Natural killer cell (primary cell): Measurements from ENCODE around the gene TDRD9. TPM values are rescaled to one million over a fixed set of nuclear protein-coding genes. Genes with fewer than 3 reads are reported as not detected.

Source experiments
- ATAC-seq, 3 donors: fragments of 150-1000 bp in 2 of 3; fragments of 200-7000 bp in 1 of 3; cut with Tn5 transposase; 1 replicate in 1 of 3; 2 replicates in 2 of 3; pipeline ENCODE4 v1.10.0; 2021; ENCODE audit warnings: mild to moderate bottlenecking in 2 of 3, moderate library complexity in 2 of 3
- DNase-seq, 2 donors: peaks; one replicate each; pipeline versions ENCODE4 v3.0.0 to v3.0.0-alpha.2; 2013 to 2021; ENCODE audit warnings: mixed read lengths in 1 of 2
- H3K27ac ChIP-seq: one replicate; pipeline ENCODE4 v1.5.1; 2013; ENCODE audit warnings: mild to moderate bottlenecking, low read length
- H3K27me3 ChIP-seq: one replicate; pipeline ENCODE4 v1.6.1; 2013; ENCODE audit warnings: low read length; ENCODE audit not compliant: control insufficient read depth, insufficient read depth
- H3K36me3 ChIP-seq: one replicate; pipeline ENCODE4 v1.6.1; 2013; ENCODE audit warnings: low read length; ENCODE audit not compliant: control insufficient read depth, insufficient read depth
- H3K4me1 ChIP-seq: one replicate; pipeline ENCODE4 v1.6.1; 2013; ENCODE audit warnings: low read length; ENCODE audit not compliant: control insufficient read depth, insufficient read depth
- H3K4me3 ChIP-seq: one replicate; pipeline ENCODE4 v1.5.1; 2013; ENCODE audit warnings: low read length
- H3K9me3 ChIP-seq: one replicate; pipeline ENCODE4 v1.6.1; 2013; ENCODE audit warnings: low read length; ENCODE audit not compliant: control insufficient read depth, insufficient read depth
- H3K27ac Mint-ChIP-seq, 2 donors: one replicate each; pipeline ENCODE4 v1.8.0; 2022; ENCODE audit warnings: mild to moderate bottlenecking in 2 of 2, mixed read lengths in 2 of 2, moderate library complexity in 1 of 2
- H3K27me3 Mint-ChIP-seq, 2 donors: one replicate each; pipeline ENCODE4 v1.8.0; 2022; ENCODE audit warnings: low read depth in 2 of 2, mixed read lengths in 2 of 2
- H3K36me3 Mint-ChIP-seq: one replicate; pipeline ENCODE4 v1.8.0; 2022; ENCODE audit warnings: mixed read lengths
- H3K4me1 Mint-ChIP-seq, 2 donors: one replicate each; pipeline ENCODE4 v1.8.0; 2022; ENCODE audit warnings: mixed read lengths in 2 of 2
- H3K4me3 Mint-ChIP-seq: one replicate; pipeline ENCODE4 v1.8.0; 2022; ENCODE audit warnings: mild to moderate bottlenecking, moderate library complexity, mixed read lengths
- H3K9me3 Mint-ChIP-seq, 2 donors: one replicate each; pipeline ENCODE4 v1.8.0; 2022; ENCODE audit warnings: mixed read lengths in 2 of 2
- WGBS: methylation state at CpG from one replicate; pipeline ENCODE4 v1.1.7; 2013; ENCODE audit warnings: missing lambda C conversion rate; ENCODE audit not compliant: insufficient coverage; 5-methylcytosine and 5-hydroxymethylcytosine counted together
- intact Hi-C: fragments of 100-400 bp; cut with micrococcal nuclease; formaldehyde crosslinking; loops from one replicate; pipeline ENCODE4 v1.14.2; 2022
- total RNA-seq, 4 donors: library from RNA; stranded (reverse); fragments of 120-200 nt in 1 of 4; gene quantifications; one replicate each; pipeline versions ENCODE4 v1.2.3 to v1.2.4, GENCODE V29; 2013 to 2022
- TF ChIP-seq, protein P1 (sequence below): fragments of 200-600 bp; IDR thresholded peaks from one replicate; pipeline ENCODE4 v1.8.0; 2022; ENCODE audit warnings: antibody characterized with exemption

TDRD9 gene
- total RNA-seq, 3 donors from 2014 or later (not counting 1 experiment from before 2014, with no cell fraction given) = 0.75 to 2.2 (median 1.4) TPM

DNA sequence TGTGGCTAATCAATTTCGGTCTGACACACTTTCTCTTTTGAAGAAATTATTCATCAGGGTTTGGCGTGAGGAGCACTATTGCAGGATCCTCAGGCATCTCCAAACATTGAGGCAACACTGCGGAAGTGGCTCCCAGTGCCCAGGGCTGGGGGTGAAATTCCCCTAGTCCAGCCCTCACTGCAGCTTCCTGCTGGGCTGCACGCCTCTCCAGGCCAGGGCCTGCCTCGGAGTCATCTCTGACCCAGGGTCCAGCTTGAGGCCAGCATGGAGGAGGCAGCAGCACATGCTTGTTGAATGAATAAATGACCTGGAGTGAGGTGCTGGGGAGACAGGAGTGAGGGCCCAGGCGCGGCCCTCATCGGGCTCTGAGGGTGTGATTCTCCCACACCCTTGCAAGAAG, 36.0 kb upstream of the TDRD9 start:
- WGBS = 91% methylated on average over 8 of the region's 8 CpGs
- Histone ChIP-seq H3K27me3 (no peaks in the 10 kb centered on the region), H3K9me3 (no peaks in the 10 kb centered on the region), H3K4me3 (no peak overlapping the region), H3K36me3 (no peaks in the 10 kb centered on the region), H3K27ac (no peak overlapping the region), H3K4me1 (no peaks in the 10 kb centered on the region)
- ATAC-seq = no peak
- H3K27me3 Mint-ChIP-seq = no peaks in the 10 kb centered on the region
- no peak for DNase-seq
- no peaks in the 10 kb centered on the region for H3K9me3 Mint-ChIP-seq
- no peaks in the 10 kb centered on the region for H3K4me1 Mint-ChIP-seq
- intact Hi-C loops = no loop called here
- no peak overlapping the region for H3K27ac Mint-ChIP-seq
- no peaks in the 10 kb centered on the region for H3K36me3 Mint-ChIP-seq
- H3K4me3 Mint-ChIP-seq = no peak overlapping the region
- TF ChIP-seq, protein P1, sequence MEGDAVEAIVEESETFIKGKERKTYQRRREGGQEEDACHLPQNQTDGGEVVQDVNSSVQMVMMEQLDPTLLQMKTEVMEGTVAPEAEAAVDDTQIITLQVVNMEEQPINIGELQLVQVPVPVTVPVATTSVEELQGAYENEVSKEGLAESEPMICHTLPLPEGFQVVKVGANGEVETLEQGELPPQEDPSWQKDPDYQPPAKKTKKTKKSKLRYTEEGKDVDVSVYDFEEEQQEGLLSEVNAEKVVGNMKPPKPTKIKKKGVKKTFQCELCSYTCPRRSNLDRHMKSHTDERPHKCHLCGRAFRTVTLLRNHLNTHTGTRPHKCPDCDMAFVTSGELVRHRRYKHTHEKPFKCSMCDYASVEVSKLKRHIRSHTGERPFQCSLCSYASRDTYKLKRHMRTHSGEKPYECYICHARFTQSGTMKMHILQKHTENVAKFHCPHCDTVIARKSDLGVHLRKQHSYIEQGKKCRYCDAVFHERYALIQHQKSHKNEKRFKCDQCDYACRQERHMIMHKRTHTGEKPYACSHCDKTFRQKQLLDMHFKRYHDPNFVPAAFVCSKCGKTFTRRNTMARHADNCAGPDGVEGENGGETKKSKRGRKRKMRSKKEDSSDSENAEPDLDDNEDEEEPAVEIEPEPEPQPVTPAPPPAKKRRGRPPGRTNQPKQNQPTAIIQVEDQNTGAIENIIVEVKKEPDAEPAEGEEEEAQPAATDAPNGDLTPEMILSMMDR = no peak

DNA sequence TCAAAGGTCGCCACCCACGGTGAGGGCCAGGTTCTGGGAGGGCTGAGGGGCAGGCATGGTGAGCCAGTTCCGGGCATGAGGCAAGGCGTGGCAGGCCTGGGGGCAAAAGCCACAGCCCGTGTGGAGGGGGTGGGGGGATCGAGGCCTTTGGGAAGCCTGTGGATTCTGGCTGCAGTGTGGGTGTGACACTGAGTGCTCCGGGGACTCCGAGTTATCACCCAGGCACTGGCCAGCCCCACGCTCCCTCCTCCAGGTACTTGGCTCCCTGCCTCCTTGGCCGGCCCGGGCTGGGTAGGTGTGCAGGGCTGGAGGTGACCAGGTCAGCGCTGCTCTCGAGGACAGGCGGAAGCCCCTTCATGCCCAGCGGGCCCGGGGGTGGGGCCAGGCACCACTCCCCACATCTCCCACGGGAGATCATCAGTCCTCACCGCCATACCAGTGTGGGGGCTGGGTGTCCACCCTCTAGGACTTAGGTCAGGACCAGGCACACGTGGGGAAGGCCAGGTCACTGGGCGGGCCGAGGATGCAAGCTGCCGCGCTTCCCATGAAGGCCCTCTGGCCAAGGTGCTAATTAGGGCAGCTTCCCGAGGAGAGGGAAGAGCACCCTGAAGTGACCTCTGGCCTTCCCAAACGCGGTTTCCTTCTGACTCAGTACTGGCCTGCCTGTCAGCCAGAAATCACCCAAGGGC, 34.1 kb upstream of the TDRD9 start:
- intact Hi-C loops = no loop called here
- Histone ChIP-seq H3K27ac (no peak overlapping the region), H3K4me3 (no peak overlapping the region), H3K36me3 (no peaks in the 10 kb centered on the region), H3K27me3 (no peaks in the 10 kb centered on the region), H3K4me1 (no peaks in the 10 kb centered on the region), H3K9me3 (no peaks in the 10 kb centered on the region)
- H3K36me3 Mint-ChIP-seq = no peaks in the 10 kb centered on the region
- H3K4me3 Mint-ChIP-seq = no peak overlapping the region
- no peaks in the 10 kb centered on the region for H3K4me1 Mint-ChIP-seq
- no peaks in the 10 kb centered on the region for H3K9me3 Mint-ChIP-seq
- H3K27me3 Mint-ChIP-seq = no peaks in the 10 kb centered on the region
- no peak for ATAC-seq
- DNase-seq = no peak
- H3K27ac Mint-ChIP-seq = no peak overlapping the region
- TF ChIP-seq, protein P1 = no peak
- WGBS = 85% methylated on average over 26 of the region's 26 CpGs

DNA sequence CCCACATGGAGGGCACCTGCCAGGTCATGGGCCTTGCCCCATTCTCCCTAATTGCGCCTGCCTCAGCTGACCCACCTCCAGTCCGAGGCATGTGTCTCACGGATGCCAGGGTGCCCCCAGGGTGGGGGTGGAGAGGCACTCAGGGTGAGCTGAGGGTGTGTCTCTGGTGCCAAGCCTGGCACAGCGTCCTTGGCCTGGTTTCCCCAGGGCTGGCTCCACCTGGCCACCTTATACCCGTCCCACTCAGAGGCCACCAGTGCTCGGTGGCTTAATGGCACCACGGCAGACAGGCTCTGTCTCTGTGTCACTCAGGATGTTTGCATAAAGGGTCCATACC, 33.6 kb upstream of the TDRD9 start:
- Histone ChIP-seq H3K27ac (no peak overlapping the region), H3K36me3 (no peaks in the 10 kb centered on the region), H3K4me1 (no peaks in the 10 kb centered on the region), H3K27me3 (no peaks in the 10 kb centered on the region), H3K4me3 (no peak overlapping the region), H3K9me3 (no peaks in the 10 kb centered on the region)
- no peaks in the 10 kb centered on the region for H3K27me3 Mint-ChIP-seq
- H3K27ac Mint-ChIP-seq = no peak overlapping the region
- DNase-seq = no peak
- 93% methylated on average over 7 of the region's 7 CpGs for WGBS
- no peak for ATAC-seq
- intact Hi-C loops = no loop called here
- H3K4me1 Mint-ChIP-seq = no peaks in the 10 kb centered on the region
- H3K36me3 Mint-ChIP-seq = no peaks in the 10 kb centered on the region
- TF ChIP-seq, protein P1 = no peak
- no peaks in the 10 kb centered on the region for H3K9me3 Mint-ChIP-seq
- H3K4me3 Mint-ChIP-seq = no peak overlapping the region

DNA sequence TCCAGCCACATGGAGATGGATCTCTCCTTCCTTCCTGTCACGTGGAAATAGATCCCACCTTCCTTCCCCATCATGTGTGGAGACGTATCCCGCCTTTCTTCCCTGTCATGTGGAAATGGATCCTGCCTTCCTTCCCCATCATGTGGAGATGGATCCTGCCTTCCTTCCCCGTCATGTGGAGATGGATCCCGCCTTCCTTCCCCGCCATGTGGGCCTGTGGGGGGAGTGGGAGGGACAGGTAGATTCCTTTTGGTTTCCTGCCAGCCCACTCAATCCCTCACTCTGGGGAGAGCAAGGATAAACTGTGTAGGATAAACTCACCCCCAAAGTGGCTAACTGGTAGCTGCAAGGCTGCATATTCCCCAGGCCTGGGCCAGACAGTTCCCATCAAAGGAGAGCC, 31.7 kb upstream of the TDRD9 start:
- ATAC-seq (no peak), DNase-seq (no peak)
- Histone ChIP-seq H3K27me3 (no peaks in the 10 kb centered on the region), H3K4me3 (no peak overlapping the region), H3K36me3 (no peaks in the 10 kb centered on the region), H3K9me3 (no peaks in the 10 kb centered on the region), H3K27ac (no peak overlapping the region), H3K4me1 (peaks cover 5% of the 10 kb centered on the region)
- no peaks in the 10 kb centered on the region for H3K36me3 Mint-ChIP-seq
- TF ChIP-seq, protein P1 = no peak
- no peaks in the 10 kb centered on the region for H3K4me1 Mint-ChIP-seq
- WGBS = 69% methylated on average over 5 of the region's 6 CpGs
- H3K4me3 Mint-ChIP-seq = no peak overlapping the region
- no peak overlapping the region for H3K27ac Mint-ChIP-seq
- no peaks in the 10 kb centered on the region for H3K27me3 Mint-ChIP-seq
- no peaks in the 10 kb centered on the region for H3K9me3 Mint-ChIP-seq
- intact Hi-C loops = no loop called here
